Hepatocyte (in vitro differentiated cells): Measurements from ENCODE around the gene CSNK2A1.

ENCODE experiments used
- EZH2 ChIP-seq: fragments of 200-600 bp; sonication (generic); IDR thresholded peaks from 2 replicates; pipeline ENCODE4 v1.6.1; 2016; ENCODE audit warnings: antibody characterized with exemption, mild to moderate bottlenecking, borderline replicate concordance
- TF ChIP-seq, protein P1 (sequence below): fragments of 200-600 bp; sonication (generic); IDR thresholded peaks from 2 replicates; pipeline ENCODE4 v1.5.1; 2016; ENCODE audit warnings: antibody characterized with exemption, mild to moderate bottlenecking; ENCODE audit not compliant: poor library complexity

GRCh38 chr20:438571-439469 lies 104.8 kb downstream of the CSNK2A1 start:
- TF ChIP-seq, protein P1, sequence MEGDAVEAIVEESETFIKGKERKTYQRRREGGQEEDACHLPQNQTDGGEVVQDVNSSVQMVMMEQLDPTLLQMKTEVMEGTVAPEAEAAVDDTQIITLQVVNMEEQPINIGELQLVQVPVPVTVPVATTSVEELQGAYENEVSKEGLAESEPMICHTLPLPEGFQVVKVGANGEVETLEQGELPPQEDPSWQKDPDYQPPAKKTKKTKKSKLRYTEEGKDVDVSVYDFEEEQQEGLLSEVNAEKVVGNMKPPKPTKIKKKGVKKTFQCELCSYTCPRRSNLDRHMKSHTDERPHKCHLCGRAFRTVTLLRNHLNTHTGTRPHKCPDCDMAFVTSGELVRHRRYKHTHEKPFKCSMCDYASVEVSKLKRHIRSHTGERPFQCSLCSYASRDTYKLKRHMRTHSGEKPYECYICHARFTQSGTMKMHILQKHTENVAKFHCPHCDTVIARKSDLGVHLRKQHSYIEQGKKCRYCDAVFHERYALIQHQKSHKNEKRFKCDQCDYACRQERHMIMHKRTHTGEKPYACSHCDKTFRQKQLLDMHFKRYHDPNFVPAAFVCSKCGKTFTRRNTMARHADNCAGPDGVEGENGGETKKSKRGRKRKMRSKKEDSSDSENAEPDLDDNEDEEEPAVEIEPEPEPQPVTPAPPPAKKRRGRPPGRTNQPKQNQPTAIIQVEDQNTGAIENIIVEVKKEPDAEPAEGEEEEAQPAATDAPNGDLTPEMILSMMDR = no peak
- no peak for TF ChIP-seq EZH2
